KMS-11 (cell line): Measurements from ENCODE around the gene OPRM1.

Source experiments
- H2AFZ ChIP-seq: fragments of 200-600 bp; sonication (generic); 2 replicates; pipeline ENCODE4 v1.6.1; 2016; ENCODE audit warnings: antibody characterized with exemption, mixed run types, low read depth
- H3K27ac ChIP-seq: fragments of 200-600 bp; sonication (generic); 2 replicates; pipeline ENCODE4 v1.6.1; 2016; ENCODE audit warnings: mild to moderate bottlenecking, mixed run types
- H3K27me3 ChIP-seq: fragments of 200-600 bp; sonication (generic); 2 replicates; pipeline ENCODE4 v1.6.1; 2017; ENCODE audit warnings: mild to moderate bottlenecking, low read depth, mixed run types, moderate library complexity; ENCODE audit not compliant: insufficient read depth
- H3K36me3 ChIP-seq: fragments of 200-600 bp; sonication (generic); 2 replicates; pipeline ENCODE4 v1.6.1; 2017; ENCODE audit warnings: mild to moderate bottlenecking, mixed run types; ENCODE audit not compliant: insufficient read depth
- H3K4me1 ChIP-seq: fragments of 200-600 bp; sonication (generic); 2 replicates; pipeline ENCODE4 v1.6.1; 2016; ENCODE audit warnings: mild to moderate bottlenecking, low read depth, mixed run types; ENCODE audit not compliant: poor library complexity, severe bottlenecking
- H3K4me2 ChIP-seq: fragments of 200-600 bp; sonication (generic); 2 replicates; pipeline ENCODE4 v1.7.0; 2016; ENCODE audit warnings: mild to moderate bottlenecking, mixed run types
- H3K4me3 ChIP-seq: fragments of 200-600 bp; sonication (generic); IDR thresholded peaks from 2 replicates; pipeline ENCODE4 v1.6.1; 2017; ENCODE audit warnings: low read depth, low read length, mixed read lengths; ENCODE audit not compliant: insufficient read depth
- H3K79me2 ChIP-seq: fragments of 200-600 bp; sonication (generic); 2 replicates; pipeline ENCODE4 v1.6.1; 2016; ENCODE audit warnings: low read depth, mixed run types; ENCODE audit not compliant: insufficient read depth
- H3K9ac ChIP-seq: fragments of 200-600 bp; sonication (generic); 2 replicates; pipeline ENCODE4 v1.6.1; 2016; ENCODE audit warnings: mild to moderate bottlenecking, mixed run types
- H4K20me1 ChIP-seq: fragments of 200-600 bp; sonication (generic); 2 replicates; pipeline ENCODE4 v1.6.1; 2016; ENCODE audit warnings: mild to moderate bottlenecking, mixed run types; ENCODE audit not compliant: insufficient read depth
- TF ChIP-seq, protein P1 (sequence below): fragments of 200-600 bp; sonication (generic); conservative IDR thresholded peaks from 2 replicates; pipeline ENCODE4 v1.6.1; 2017; ENCODE audit warnings: low read depth, mild to moderate bottlenecking, antibody characterized with exemption, low read length, moderate library complexity, mixed read lengths

The OPRM1 gene

DNA sequence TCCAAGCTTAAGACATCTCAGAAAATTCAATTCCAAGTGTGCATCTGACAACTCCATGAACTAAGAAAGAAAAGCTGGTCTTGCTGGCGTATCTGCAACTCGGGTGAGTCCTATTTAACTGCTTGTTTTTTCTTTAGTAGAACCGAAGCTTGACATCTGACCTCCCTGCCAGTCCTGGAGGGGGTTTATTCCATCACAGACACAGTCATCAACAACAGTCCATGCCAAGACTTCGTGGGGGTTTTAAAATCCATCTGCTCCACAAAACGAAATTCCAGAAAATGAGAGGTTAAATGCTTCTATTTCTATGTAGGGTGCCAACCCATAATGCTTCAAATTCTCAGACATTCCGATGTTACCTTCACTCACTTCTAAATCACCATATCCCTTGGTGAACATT, 183.7 kb downstream of the OPRM1 start:
- no peak overlapping the region for H2AFZ ChIP-seq
- TF ChIP-seq, protein P1, sequence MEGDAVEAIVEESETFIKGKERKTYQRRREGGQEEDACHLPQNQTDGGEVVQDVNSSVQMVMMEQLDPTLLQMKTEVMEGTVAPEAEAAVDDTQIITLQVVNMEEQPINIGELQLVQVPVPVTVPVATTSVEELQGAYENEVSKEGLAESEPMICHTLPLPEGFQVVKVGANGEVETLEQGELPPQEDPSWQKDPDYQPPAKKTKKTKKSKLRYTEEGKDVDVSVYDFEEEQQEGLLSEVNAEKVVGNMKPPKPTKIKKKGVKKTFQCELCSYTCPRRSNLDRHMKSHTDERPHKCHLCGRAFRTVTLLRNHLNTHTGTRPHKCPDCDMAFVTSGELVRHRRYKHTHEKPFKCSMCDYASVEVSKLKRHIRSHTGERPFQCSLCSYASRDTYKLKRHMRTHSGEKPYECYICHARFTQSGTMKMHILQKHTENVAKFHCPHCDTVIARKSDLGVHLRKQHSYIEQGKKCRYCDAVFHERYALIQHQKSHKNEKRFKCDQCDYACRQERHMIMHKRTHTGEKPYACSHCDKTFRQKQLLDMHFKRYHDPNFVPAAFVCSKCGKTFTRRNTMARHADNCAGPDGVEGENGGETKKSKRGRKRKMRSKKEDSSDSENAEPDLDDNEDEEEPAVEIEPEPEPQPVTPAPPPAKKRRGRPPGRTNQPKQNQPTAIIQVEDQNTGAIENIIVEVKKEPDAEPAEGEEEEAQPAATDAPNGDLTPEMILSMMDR = no peak
- no peaks in the 10 kb centered on the region for H3K27me3 ChIP-seq
- H4K20me1 ChIP-seq = no peaks in the 10 kb centered on the region
- no peak overlapping the region for H3K4me3 ChIP-seq
- no peaks in the 10 kb centered on the region for H3K36me3 ChIP-seq
- no peaks in the 10 kb centered on the region for H3K4me1 ChIP-seq
- no peak overlapping the region for H3K9ac ChIP-seq
- H3K79me2 ChIP-seq = no peaks in the 10 kb centered on the region
- no peak overlapping the region for H3K27ac ChIP-seq
- no peak overlapping the region for H3K4me2 ChIP-seq

DNA sequence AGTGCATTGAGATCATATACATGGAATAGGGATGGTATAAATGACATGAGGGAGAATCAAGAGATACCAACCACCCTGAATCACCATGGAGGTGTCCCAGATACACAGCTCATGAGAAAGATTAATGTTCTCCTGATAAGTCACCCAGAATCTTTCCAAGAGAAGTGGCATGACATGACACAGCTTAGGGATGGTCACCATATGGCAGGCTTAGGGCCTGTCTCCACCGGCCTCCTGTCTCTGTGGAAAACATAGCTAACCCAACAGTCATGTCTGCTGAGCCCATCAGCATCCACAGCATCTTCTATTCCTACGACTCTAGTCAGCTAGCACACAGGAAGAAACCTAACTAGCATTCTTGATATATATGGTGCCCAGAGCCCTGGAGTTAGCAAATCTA, 184.3 kb downstream of the OPRM1 start:
- no peaks in the 10 kb centered on the region for H3K27me3 ChIP-seq
- H3K4me1 ChIP-seq = no peaks in the 10 kb centered on the region
- no peak overlapping the region for H3K9ac ChIP-seq
- no peaks in the 10 kb centered on the region for H4K20me1 ChIP-seq
- no peaks in the 10 kb centered on the region for H3K79me2 ChIP-seq
- H3K4me2 ChIP-seq = no peak overlapping the region
- no peak overlapping the region for H3K4me3 ChIP-seq
- no peak overlapping the region for H3K27ac ChIP-seq
- TF ChIP-seq, protein P1 = no peak
- H2AFZ ChIP-seq = no peak overlapping the region
- H3K36me3 ChIP-seq = no peaks in the 10 kb centered on the region

DNA sequence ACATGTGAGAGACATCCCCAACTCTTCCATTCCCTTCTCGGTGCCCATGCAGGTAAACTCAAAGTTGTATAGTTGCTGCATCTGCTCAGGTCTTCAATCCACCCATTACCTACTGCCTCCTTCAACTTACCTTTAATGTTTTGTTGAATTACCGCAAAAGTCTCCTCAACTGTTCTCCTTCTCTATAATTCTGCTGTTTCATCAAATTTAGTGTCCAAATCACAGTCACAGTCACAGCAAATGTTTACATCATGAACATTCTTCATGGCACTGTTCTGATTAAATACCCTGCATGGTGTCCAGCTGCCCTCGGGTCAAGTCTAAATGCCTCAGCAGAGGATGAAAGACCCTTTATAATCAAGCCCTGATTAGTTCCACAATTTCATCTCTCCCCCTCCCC, 187.4 kb downstream of the OPRM1 start:
- Histone ChIP-seq H3K27ac (no peak overlapping the region), H3K4me1 (no peaks in the 10 kb centered on the region), H3K27me3 (no peaks in the 10 kb centered on the region), H3K36me3 (no peaks in the 10 kb centered on the region), H3K4me3 (no peak overlapping the region), H3K9ac (no peak overlapping the region), H3K4me2 (no peak overlapping the region), H3K79me2 (no peaks in the 10 kb centered on the region), H2AFZ (no peak overlapping the region), H4K20me1 (no peaks in the 10 kb centered on the region)
- TF ChIP-seq, protein P1 = no peak

DNA sequence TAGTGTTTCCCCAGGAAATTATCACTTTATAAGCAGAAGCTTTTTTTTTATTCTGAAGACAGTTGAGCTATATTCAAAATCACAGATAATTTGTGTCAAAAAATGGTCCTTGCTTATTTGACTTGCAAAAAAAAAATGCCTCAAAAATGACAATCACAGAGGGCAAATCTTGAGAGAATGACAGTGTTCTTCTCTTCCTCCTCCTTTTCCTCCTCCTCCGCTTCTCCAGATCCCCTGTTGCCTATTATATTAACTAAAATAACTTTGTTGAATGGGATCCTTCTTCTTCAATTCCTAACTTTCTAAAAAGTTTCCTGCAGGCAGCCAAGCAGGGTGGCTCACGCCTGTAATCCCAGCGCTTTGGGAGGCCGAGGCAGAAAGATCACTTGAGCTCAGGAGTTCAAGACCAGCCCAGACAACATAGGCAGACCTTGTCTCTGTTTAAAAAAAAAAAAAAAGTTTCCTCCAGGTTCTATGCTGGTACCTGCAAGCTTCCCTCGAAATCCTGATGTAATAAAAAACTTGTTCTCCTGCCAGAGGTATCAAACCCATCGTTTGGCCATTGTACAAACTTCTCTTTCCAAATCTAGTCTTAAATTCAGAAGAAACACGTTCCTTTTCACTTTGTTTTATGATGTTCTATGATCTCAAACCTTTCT, 189.0 kb downstream of the OPRM1 start:
- H3K4me3 ChIP-seq = no peak overlapping the region
- no peaks in the 10 kb centered on the region for H3K4me1 ChIP-seq
- H3K36me3 ChIP-seq = no peaks in the 10 kb centered on the region
- TF ChIP-seq, protein P1 = no peak
- H3K4me2 ChIP-seq = no peak overlapping the region
- no peaks in the 10 kb centered on the region for H4K20me1 ChIP-seq
- H2AFZ ChIP-seq = no peak overlapping the region
- no peak overlapping the region for H3K9ac ChIP-seq
- H3K27ac ChIP-seq = no peak overlapping the region
- H3K27me3 ChIP-seq = no peaks in the 10 kb centered on the region
- no peaks in the 10 kb centered on the region for H3K79me2 ChIP-seq
